ENCODE data around the gene CALD1.
"Not testable (repeated sequence)": the region's sequence is repeated elsewhere in the genome, so short reads cannot be mapped to it uniquely, and the experiment has no call there.

CALD1 gene

GRCh38 chr7:134962270-134962780, 182.9 kb downstream of the CALD1 start:
- DNase-seq: no peak

- no peak for DNase-seq
These were observed 183.6 kb downstream of the CALD1 start for GRCh38 chr7:134963036-134963435.

GRCh38 chr7:134966691-134967090, 187.3 kb downstream of the CALD1 start:
- DNase-seq: peak; percentile 1

GRCh38 chr7:134968110-134968509, 188.7 kb downstream of the CALD1 start:
- DNase-seq: no peak

- DNase-seq: not testable (repeated sequence)
These were observed 202.2 kb downstream of the CALD1 start for GRCh38 chr7:134981645-134982044.

GRCh38 chr7:134985894-134986362, 206.5 kb downstream of the CALD1 start:
- DNase-seq: no peak

GRCh38 chr7:134986363-134987251, 207.2 kb downstream of the CALD1 start, which contains the start of gene AGBL3:
TSS of gene AGBL3 (plus strand) at chr7:134986508. CDS start at chr7:134987934, 1,426 bp downstream.
- peak; percentile 95 for DNase-seq

GRCh38 chr7:134988161-134988560, 208.7 kb downstream of the CALD1 start:
- no peak for DNase-seq

GRCh38 chr7:134991469-134992339, 212.3 kb downstream of the CALD1 start:
- DNase-seq: no peak

- DNase-seq: no peak
These were observed 213.3 kb downstream of the CALD1 start for GRCh38 chr7:134992626-134993179.

- DNase-seq: no peak
These were observed 214.5 kb downstream of the CALD1 start for GRCh38 chr7:134993877-134994456.

GRCh38 chr7:134995239-134996096, 216.0 kb downstream of the CALD1 start:
- no peak for DNase-seq

GRCh38 chr7:134996097-134996550, 216.7 kb downstream of the CALD1 start:
- DNase-seq: no peak

GRCh38 chr7:134997214-134997885, 217.9 kb downstream of the CALD1 start:
- DNase-seq: no peak

- DNase-seq: no peak
These were observed 219.7 kb downstream of the CALD1 start for GRCh38 chr7:134999136-134999535.

- no peak for DNase-seq
These were observed 222.1 kb downstream of the CALD1 start for GRCh38 chr7:135001390-135002165.

- DNase-seq: no peak
These were observed 232.8 kb downstream of the CALD1 start for GRCh38 chr7:135012229-135012628.

Measured in NCI-H1105 (cell line).